ENCODE data around the gene IPO4. TPM values are rescaled to one million over a fixed set of nuclear protein-coding genes. Genes with fewer than 3 reads are reported as not detected.
A peak's percentile ranks its signal among the peaks of the same experiment; 100 is the strongest.

IPO4 gene
- total RNA-seq, 1 donor from 2014 or later, result 80.3 TPM

DNA sequence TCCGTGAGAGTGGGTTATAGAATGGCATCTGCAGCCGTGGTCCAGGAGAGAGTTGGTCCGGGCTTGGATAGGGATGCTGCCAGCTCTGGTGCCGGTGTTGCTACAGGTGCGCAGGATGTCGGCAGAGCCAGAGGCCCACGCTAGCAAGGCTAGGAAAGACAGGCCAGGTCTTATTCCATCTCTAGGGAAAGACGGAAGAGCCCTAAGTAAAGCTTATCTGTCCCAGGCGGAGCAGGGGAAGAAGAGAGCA is 53.1 kb downstream of the IPO4 start:
- Mint-ChIP-seq H3K36me3 (ENCODE audit: low read depth) (peaks cover 39% of the 10 kb centered on the region), H3K4me1 (peaks cover 52% of the 10 kb centered on the region), H3K9me3 (no peaks in the 10 kb centered on the region), H3K4me3 (peak overlapping the region; percentile 91), H3K27me3 (no peaks in the 10 kb centered on the region), H3K27ac (peak overlapping the region; percentile 90)
- ATAC-seq (ENCODE audit: low read depth) (no peak), DNase-seq (no peak)
- TF ChIP-seq, protein P1, sequence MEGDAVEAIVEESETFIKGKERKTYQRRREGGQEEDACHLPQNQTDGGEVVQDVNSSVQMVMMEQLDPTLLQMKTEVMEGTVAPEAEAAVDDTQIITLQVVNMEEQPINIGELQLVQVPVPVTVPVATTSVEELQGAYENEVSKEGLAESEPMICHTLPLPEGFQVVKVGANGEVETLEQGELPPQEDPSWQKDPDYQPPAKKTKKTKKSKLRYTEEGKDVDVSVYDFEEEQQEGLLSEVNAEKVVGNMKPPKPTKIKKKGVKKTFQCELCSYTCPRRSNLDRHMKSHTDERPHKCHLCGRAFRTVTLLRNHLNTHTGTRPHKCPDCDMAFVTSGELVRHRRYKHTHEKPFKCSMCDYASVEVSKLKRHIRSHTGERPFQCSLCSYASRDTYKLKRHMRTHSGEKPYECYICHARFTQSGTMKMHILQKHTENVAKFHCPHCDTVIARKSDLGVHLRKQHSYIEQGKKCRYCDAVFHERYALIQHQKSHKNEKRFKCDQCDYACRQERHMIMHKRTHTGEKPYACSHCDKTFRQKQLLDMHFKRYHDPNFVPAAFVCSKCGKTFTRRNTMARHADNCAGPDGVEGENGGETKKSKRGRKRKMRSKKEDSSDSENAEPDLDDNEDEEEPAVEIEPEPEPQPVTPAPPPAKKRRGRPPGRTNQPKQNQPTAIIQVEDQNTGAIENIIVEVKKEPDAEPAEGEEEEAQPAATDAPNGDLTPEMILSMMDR (IDR thresholded peaks at IDR 0.05), result no peak
- ChIA-PET POLR2A (interaction anchor here (0.6 to 9.4 kb wide), 28 partner anchors 9 to 1263 kb away, joined by 3 to 239 read pairs (median 8); partner anchors contain the start of genes CHMP4A, DCAF11, IPO4 and IRF9), CTCF (interaction anchor here (1.0 to 2.7 kb wide), 8 partner anchors 11 to 27 kb away, joined by 3 to 13 read pairs (median 5); partner anchors contain the start of genes DCAF11, IRF9, NRL and PSME2)
- intact Hi-C loops (cut with micrococcal nuclease), result loop anchor here (1.0 kb wide), 1 partner anchor 12 kb away; no protein-coding TSS in a partner anchor

DNA sequence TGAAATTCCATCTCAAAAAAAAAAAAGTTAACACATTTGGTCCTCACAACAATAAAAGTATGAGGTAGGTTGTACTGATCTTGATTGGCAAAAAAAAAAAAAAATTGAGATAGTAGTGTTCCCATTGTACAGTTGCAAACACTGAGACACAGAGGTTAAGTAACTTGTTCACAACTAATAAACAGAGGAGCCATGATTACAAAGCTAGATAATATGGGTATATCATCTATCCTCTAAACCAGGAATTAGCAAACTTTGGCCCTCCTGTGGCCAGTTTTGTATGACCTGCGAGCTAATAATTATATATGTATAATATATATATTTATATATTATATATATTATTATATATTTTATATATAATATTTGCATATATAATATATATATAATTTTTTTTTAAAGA is 54.9 kb downstream of the IPO4 start:
- H3K27ac Mint-ChIP-seq, result no peak overlapping the region
- H3K9me3 Mint-ChIP-seq, result no peaks in the 10 kb centered on the region
- peaks cover 27% of the 10 kb centered on the region for H3K36me3 Mint-ChIP-seq (ENCODE audit: low read depth)
- H3K4me1 Mint-ChIP-seq, result peaks cover 36% of the 10 kb centered on the region
- ChIA-PET CTCF (interaction anchor here (1.1 to 1.5 kb wide), 3 partner anchors 9 to 20 kb away, joined by 3 to 5 read pairs (median 5); no protein-coding TSS in a partner anchor), POLR2A (interaction anchor here (0.5 to 9.4 kb wide), 9 partner anchors 13 to 1123 kb away, joined by 3 to 239 read pairs (median 4); partner anchors contain the start of genes DCAF11, IRF9, NRL and PSME2)
- no peak for DNase-seq
- no peak overlapping the region for H3K4me3 Mint-ChIP-seq
- TF ChIP-seq, protein P1 (IDR thresholded peaks at IDR 0.05), result no peak
- no peaks in the 10 kb centered on the region for H3K27me3 Mint-ChIP-seq
- ATAC-seq (ENCODE audit: low read depth), result no peak
- intact Hi-C loops (cut with micrococcal nuclease), result no loop called here

DNA sequence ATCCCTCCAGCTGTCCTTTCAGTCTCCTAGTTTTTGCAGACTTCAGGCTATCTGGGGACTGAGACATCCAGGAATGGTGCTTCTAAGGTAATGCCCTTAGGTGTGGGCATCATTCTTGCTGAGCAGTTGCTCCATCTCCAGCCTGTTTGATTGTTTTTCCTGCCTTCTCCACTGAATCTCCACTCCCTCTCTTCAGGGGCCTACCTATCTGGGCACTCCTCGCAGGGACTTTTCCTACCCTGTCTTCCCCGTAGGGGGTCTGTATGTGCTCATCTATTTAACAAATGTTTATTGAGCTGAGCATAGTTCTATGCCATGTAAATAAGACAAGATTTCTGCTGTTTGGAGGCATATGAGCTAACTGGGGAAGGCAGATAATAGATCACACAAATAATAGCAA is 55.6 kb downstream of the IPO4 start:
- Mint-ChIP-seq H3K4me3 (no peak overlapping the region), H3K9me3 (no peaks in the 10 kb centered on the region), H3K27ac (no peak overlapping the region), H3K27me3 (no peaks in the 10 kb centered on the region), H3K4me1 (peaks cover 34% of the 10 kb centered on the region), H3K36me3 (ENCODE audit: low read depth) (peaks cover 19% of the 10 kb centered on the region)
- ChIA-PET CTCF (interaction anchor here (0.7 to 2.0 kb wide), 3 partner anchors 17 to 139 kb away, joined by 3 to 5 read pairs (median 5); partner anchors contain the start of gene NRL), POLR2A (interaction anchor here (0.6 to 9.4 kb wide), 7 partner anchors 17 to 568 kb away, joined by 3 to 239 read pairs (median 7); partner anchors contain the start of genes DCAF11, IRF9, NRL and TM9SF1)
- no peak for ATAC-seq (ENCODE audit: low read depth)
- no peak for DNase-seq
- TF ChIP-seq, protein P1 (IDR thresholded peaks at IDR 0.05), result no peak
- intact Hi-C loops (cut with micrococcal nuclease), result no loop called here

DNA sequence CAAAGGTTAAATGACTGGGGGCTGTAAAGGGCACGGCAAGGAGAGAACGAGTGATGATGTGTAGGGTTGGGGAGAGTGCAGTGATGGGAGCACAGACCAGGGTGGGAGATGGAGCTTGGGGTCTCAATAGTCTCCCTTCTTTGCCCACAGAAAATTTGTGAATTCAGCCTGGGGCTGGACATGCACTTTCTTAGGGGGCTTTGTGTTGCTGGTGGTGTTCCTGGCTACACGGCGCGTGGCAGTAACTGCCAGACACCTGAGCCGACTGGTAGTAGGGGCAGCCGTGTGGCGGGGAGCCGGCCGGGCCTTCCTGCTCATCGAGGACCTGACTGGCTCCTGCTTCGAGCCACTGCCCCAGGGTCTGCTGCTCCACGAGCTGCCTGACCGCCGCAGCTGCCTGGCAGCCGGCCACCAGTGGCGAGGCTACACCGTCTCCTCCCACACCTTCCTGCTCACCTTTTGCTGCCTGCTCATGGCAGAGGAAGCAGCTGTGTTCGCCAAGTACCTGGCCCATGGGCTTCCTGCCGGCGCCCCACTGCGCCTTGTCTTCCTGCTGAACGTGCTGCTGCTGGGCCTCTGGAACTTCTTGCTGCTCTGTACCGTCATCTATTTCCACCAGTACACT is 56.4 kb downstream of the IPO4 start:
- no peak overlapping the region for H3K4me3 Mint-ChIP-seq
- no peaks in the 10 kb centered on the region for H3K9me3 Mint-ChIP-seq
- H3K4me1 Mint-ChIP-seq, result peaks cover 36% of the 10 kb centered on the region
- ATAC-seq (ENCODE audit: low read depth) (no peak), DNase-seq (no peak)
- peaks cover 11% of the 10 kb centered on the region for H3K36me3 Mint-ChIP-seq (ENCODE audit: low read depth)
- POLR2A ChIA-PET, result interaction anchor here (0.6 to 1.9 kb wide), 5 partner anchors 14 to 123 kb away, joined by 3 to 7 read pairs (median 3); partner anchors contain the start of genes DCAF11 and NRL
- H3K27ac Mint-ChIP-seq, result peak overlapping the region; percentile 50
- CTCF ChIA-PET, result interaction anchor here (2.0 kb wide), 1 partner anchor 17 kb away, joined by 5 read pairs; the partner anchor contains the start of gene NRL
- TF ChIP-seq, protein P1 (IDR thresholded peaks at IDR 0.05), result no peak
- H3K27me3 Mint-ChIP-seq, result no peaks in the 10 kb centered on the region
- intact Hi-C loops (cut with micrococcal nuclease), result no loop called here

DNA sequence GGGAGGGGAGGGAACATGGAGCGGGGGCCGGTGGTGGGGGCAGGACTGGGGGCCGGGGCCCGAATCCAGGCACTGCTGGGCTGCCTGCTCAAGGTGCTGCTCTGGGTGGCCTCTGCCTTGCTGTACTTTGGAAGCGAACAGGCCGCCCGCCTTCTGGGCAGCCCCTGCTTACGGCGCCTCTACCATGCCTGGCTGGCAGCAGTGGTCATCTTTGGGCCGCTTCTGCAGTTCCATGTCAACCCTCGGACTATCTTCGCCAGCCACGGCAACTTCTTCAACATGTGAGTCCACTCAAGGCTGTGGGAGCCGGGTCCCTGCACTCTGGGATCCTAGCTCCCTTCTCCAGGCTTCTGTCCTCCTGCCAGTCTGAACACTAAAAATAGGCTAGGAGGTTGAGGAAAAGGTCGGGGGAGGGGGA is 57.1 kb downstream of the IPO4 start:
- intact Hi-C loops (cut with micrococcal nuclease), result no loop called here
- H3K27ac Mint-ChIP-seq, result no peak overlapping the region
- H3K4me1 Mint-ChIP-seq, result peaks cover 34% of the 10 kb centered on the region
- H3K27me3 Mint-ChIP-seq, result no peaks in the 10 kb centered on the region
- DNase-seq (no peak), ATAC-seq (ENCODE audit: low read depth) (no peak)
- ChIA-PET POLR2A (interaction anchor here (0.7 to 1.9 kb wide), 4 partner anchors 14 to 142 kb away, joined by 5 to 7 read pairs (median 6); partner anchors contain the start of genes DCAF11, IRF9 and NRL), CTCF (interaction anchor here (2.0 kb wide), 1 partner anchor 16 kb away, joined by 5 read pairs; the partner anchor contains the start of gene NRL)
- peaks cover 5% of the 10 kb centered on the region for H3K36me3 Mint-ChIP-seq (ENCODE audit: low read depth)
- H3K4me3 Mint-ChIP-seq, result no peak overlapping the region
- H3K9me3 Mint-ChIP-seq, result no peaks in the 10 kb centered on the region
- TF ChIP-seq, protein P1 (IDR thresholded peaks at IDR 0.05), result no peak

All from activated B cell treated with CpG ODN at 0.5 μM for 24 hours (primary cell).